HG02623 (cell line): ENCODE measurements around the gene DDA1.

Experiments
- ATAC-seq: cut with Tn5 transposase; IDR thresholded peaks from one replicate; pipeline ENCODE4 v1.9.1; 2021; ENCODE audit warnings: moderate library complexity; ENCODE audit not compliant: unreplicated experiment

DDA1 gene

DNA sequence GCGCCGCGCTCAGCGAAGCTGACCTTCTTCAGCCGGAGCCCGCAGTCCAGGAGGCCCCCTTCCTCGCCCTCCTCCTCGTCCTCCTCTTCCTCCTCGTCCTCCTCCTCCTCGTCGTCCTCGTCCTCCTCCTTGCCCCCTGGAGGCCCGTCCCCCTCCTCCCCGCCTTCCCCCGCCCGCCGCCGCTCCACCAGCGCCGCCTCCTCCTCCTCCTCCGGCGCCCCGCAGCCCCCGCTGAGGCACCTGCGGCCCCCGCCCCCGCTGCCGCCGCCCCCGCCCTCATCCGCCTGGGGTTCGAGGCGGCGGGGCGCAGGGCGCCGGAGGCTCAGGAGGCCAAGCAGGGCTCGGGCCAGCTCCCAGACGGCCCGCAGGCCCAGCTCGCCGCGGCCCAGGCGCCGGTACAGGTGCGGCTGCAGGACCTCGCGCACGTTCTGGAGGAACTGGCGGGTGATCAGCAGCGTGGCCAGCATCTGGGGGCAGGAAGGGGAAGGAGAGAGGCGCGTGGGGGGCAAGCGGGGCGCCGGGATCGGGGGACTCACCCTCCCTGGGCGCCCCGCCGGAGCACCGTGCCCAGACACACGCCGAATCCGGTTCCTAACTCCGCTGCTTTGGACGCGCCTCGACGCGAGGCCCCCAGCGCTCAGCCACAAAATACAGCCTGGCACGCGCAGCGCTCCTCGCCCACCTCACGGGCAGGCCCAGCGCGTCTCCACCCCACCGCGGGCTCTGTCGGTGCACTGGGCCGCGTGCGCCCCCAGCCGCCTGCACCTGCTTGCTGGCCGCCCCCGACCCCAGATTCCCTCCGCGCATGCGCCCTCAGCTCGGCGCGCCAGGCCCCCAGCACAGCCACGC lies 19.4 kb downstream of the DDA1 start:
- ATAC-seq, result no peak

DNA sequence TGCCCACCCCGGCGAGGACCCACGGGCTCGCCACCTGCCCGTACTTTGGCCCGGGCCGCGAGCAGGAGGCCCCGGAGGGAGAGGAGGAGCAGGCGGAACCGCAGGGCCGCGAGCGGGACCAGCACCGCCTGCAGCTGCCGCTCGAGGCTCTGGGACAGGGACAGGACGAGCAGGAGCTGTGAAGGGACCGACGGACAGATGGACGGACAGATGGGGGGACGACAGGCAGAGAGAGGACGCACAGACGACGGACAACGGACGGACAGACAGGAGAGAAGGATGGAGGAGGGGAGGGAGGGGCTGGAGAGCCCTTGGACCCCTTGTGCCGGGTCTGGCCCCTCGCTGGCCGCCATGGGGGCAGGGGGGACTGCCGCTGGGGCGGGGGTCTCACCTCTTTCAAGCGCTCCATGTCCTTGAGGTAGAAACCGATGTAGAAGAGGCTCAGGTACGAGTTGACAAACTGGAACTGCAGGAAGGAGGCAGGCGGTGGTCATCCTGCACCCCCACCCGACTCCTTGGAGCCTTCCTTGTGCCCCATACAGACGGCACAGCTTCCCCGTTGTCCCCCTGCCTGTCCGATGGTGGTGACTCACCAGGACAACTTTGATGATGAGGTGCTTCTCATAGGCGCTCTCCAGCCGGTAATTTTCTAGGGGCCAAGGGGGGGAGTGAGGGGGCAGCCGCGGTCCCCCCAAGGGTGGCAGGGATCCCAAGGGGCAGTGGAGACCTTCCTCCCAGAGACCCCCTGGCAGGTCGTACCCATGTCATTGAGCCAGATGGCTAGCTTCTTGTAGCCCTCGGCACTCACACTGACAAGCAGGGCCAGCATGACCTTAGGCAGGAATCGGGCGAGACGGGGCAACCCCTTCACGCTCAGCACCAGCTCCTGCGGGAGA lies 20.3 kb downstream of the DDA1 start:
- no peak for ATAC-seq

DNA sequence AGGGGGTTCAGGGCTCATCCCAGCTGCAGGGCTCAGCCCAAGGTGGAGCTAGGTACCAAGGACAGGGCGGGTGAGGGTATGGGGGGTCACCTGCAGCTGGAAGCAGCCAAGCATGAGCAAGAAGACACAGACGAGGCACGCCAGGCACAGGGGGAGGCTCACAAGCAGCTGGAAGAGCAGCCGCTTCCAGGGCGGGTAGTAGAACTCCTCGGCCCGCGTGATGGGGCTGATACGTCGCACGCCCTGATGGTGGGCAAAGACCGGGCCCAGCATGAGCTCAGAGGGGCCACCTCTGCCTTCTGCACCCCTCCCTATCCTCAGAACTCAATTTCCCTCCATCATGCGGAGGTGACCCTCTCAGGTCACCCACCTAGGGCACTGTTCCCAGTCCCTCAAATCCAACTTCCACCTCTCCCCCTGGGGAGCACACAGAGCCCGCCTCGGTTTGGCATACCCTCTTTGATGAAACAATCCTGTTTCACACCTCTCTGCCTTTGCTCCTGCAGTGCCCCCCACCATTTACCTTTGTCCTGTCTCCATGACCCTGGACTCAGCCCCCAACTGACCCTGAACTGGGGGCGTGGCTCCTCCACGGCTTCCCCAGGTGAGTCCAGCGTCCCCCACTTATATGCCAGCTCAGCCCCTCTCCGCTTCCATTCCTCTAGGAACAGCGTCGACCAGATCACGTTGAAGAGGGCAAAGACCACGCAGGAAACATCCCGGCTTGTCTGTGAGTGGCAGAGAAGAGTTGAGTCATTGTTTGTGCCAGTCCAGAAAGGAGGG lies 21.1 kb downstream of the DDA1 start:
- no peak for ATAC-seq

DNA sequence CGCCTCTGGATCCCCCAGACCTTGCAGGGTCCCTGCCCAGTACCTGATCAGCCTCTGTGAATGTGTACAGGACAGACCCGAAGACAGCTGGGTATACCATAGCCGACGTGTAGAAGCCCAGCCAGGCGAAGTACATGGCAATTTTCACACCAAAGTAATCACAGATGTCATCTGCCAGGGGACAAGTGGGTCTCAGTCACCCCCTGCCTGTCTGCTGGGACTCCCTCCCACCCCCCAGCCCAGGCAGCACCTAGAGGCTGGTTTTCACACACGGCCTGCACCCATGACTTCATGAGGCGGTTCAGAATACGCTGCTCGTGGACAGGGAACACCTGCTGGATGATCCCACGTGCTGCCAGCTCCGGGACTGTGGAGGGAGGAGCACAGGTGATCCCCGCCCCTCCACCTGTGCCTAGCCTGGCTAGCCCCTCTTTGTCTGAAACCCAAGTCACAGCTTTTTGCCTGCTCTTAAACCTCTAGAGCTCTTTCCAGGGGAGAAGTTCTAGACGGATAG lies 21.7 kb downstream of the DDA1 start:
- ATAC-seq, result no peak

DNA sequence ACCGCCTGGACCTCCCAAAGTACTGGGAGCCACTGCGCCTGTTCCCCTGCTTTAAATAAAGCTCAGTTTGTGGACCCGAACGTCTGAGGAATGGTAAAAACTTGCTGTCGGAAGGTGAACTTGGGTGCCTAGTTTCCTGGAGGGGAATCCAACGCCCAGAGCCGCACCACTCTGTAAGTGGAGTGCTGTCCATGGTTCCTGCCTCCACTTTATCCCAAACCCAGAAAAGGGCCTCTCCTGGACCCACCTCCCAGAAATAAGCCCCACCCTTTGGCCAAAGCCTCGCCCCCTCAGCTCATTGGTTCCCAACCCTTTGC lies 23.0 kb downstream of the DDA1 start:
- ATAC-seq, result no peak

DNA sequence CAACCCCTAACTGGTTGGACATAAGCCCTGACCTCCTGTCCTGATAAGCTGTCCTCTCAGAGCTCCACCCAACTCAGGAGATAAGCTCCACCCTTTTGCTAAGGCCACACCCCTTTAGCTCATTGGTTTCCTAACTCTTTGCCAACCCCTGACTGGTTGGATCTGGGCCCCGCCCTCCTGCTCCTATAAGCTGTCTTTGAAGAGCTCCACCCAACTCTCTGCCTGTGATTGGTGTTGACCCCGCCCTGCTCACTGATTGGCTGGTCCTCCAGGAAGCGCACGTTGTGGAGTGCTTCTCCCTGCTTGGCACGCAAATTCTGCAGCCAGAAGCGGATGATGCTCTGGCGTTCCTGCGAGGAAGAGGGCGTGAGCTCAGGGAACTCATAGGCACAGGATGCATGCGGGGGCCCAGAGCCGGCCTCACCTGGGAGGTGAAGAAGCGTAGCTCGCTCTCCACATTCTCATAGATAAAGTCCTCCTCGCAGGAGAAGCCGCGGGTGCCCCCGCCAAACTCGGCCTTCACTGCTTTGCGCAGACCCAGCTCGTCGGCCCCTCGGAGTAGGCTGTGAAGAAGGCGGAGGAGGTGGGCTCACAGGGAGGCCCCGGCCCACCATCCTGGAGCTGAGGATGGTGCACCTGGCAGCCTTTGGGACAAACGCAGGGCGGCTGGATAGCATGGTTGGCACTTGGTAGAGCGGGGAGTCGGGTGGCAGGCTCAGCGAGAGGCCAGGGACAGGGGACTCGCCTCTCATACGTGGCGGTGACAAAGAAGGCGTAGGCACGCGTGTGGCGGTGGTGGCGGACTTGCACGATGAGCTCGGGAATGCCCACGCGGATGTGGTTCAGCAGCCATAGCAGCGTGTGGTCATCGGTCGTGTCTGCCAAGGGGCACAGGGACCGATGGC lies 23.6 kb downstream of the DDA1 start:
- ATAC-seq, result no peak

DNA sequence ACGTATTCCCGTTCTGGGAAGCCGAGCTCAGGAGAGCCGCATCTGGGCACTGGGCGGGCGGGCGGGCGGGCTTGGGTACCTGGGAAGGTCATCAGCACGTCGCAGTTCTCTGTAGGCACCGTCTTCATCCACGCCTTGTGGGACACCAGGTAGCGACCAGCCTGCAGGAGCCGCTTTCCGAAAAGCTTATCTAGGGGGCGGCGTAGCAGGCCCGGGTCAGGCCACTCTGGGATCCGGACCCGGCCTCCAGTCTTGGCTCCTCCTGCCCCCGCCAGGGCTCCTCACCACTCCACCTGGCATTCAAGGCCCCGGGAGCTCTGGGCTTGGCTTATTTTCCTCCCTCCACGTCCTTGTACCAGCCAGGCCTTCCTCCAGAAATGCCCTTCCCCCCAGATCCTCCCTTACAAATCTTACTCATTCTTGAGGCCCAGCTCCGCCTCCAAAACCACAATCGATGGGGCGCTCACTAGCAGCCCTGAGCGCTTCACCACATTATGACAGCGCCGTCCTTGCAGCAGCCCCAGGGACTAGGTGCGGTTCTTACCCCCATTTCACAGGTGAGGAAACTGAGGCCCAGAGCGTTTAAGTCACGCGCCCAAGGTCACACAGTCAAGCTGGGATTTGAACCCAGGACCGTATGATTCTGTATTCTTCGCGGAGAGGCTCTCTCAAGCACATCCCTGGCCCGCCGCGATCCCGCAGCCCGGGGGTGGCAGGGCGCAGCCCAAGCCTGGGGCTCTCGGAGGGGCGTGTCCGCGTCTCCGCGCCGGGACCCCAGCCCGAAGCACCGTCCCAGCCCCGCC lies 24.4 kb downstream of the DDA1 start:
- ATAC-seq, result no peak

DNA sequence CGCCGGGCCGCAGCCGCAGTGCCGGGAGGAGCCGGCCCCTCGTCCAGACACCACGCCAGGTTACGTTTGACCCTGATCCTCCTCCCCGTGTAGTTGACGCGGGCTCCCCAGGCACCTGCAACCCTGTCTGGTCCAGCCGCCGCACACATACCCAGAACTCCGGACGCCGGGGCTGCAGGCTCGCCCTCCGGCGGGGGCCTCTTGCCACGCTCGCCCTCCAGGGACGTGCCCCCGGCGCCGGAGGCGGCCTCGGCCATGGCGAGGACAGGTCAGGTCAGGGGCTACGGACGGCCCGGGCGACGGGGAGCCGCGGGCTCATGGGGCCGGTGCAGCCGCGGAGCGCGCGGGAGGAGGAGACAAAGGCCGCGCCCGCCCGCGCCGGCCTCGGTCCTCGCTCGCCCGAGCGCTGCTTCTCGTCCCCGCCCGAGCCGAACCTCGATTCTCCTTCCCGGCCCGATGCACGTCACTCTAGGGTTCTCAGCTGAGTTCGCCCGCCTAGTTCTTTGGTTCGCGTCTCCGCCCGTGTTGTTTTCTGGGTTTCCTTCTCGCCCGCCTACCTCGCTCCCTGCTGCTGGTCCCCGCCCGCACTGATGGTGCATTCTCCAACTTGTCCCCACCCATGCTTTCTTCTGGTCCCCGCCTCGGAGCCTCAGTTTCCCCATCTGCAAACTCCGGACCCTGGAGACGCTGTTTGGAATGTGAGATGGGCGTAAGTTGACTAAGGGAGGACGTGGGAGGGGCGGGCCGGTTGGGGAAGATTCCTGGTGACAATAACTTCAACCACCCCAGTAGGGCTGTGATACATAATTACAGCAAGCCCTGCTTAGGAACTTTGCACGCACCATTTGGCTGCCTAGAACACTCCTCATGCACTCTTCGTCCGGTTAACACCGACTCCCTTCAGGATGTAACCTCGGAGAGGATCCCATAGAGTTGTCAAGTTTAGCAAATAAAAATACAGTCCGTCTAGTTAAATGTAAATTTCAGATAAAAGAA lies 25.3 kb downstream of the DDA1 start, which contains the start of gene ANO8:
Gene ANO8, minus strand, starts transcription at position 442 of the 996 bp plus-strand sequence. Its CDS starts 185 bp downstream, at position 257.
- ATAC-seq, result peak; percentile 35

DNA sequence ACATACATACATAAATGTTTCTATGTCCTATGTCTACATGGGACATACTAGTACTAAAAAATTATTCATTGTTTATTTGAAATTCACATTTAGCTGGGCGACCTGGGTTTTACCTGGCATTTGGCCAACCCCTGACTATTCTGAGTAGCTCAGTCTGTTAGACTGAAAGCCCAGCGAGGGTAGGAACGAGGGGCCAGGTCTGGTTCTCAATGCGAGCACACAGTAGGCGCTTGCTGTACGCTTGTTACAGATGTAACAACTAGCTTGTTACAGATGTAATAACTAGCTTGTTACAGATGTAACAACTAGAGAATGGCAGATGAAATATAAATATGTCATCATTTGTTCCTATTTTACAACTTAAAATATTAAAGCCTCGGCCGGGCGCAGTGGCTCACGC lies 26.2 kb downstream of the DDA1 start:
- ATAC-seq, result no peak

DNA sequence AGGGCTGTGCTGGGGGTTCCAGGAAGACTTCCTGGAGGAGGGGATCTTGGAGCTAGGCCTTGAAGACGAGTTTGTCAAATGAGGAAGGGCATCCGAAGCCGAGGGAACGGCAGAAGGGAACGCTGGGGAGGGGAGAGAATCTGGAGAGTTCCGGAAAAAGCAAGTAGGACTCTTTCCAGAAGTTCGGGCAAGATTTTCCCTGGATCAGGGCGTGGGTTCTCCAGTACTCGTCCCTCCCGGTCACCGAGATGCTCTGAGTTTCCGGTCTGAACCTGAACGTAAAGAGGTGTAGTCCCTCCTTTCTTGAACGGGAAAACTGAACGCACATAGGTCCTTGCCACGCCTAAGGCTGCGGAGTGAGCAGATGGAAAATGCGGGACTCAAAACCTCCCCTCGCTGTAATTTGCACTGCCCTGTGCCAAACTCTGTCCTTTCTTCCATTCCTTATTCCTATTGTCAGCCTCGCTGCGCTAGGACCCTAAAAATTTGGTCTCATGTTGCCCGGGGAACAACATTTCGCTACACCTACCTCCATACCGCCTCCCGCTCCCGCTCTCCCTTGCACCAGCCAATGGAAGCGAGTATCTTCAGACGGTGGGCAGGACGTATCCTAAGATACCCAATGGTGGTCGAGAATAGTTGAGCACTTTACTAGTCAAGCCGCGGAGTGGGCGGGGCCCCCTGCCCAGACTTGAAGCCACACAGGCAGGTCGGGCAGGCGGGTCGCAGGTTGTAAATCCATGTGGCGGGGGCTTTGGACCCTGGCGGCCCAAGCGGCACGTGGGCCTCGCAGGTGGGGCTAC lies 27.7 kb downstream of the DDA1 start, which contains the start of gene GTPBP3:
Gene GTPBP3, plus strand, starts transcription at position 682 of the 803 bp plus-strand sequence. Its CDS starts 59 bp downstream, at position 741.
- ATAC-seq, result peak; percentile 78

DNA sequence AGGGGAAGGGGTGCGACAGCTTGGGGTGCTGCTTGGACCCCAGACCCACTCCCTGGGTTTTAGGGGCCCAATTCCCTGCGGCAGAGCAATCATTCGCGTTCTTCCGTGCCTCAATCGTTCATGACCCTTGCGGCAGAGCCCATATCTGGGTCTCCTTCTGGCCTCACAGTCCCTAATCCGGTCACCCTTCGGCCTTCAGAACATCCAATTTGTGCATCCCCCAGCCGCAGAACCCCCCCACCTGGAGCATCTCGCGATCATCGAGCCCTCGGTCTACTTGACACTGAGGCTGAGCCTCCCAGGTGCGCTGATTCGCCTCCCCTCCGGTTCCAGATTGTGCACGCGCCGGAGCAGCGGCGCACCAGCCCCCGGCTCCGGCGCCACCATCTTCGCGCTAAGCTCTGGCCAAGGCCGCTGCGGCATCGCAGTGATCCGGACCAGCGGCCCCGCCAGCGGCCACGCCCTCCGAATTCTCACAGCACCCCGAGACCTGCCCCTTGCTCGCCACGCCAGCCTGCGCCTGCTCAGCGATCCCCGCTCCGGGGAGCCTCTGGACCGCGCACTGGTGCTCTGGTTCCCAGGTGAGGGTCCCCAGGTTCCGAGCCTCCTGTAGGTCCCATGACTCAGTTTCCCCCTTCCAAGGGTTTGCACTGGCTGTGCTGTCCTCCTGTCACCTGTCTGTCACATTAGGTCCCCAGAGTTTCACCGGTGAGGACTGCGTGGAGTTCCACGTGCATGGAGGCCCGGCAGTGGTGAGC lies 28.5 kb downstream of the DDA1 start:
- no peak for ATAC-seq

DNA sequence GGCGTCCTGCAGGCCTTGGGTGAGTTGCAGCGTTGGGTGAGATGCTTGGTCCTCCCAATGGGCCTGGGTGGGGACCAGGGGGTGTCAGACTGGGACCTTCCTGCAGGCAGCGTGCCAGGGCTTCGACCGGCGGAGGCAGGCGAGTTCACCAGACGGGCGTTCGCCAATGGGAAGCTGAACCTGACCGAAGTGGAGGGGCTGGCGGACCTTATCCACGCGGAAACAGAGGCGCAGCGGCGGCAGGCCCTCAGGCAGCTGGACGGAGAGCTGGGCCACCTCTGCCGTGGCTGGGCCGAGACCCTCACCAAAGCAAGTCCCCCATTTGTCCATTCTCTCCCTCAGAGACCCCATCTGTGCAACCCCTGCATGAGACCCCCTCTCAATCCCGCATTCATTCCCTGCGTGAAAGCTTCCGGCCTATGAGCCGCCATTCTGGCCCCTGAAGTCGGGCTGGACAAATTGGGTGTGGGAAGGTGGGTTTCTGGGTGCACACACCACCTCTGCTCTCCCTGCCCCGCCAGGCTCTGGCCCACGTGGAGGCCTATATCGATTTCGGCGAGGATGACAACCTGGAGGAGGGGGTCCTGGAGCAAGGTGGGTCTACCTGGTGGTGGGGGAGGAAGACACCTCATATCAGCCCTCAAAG lies 29.2 kb downstream of the DDA1 start:
- ATAC-seq, result no peak

DNA sequence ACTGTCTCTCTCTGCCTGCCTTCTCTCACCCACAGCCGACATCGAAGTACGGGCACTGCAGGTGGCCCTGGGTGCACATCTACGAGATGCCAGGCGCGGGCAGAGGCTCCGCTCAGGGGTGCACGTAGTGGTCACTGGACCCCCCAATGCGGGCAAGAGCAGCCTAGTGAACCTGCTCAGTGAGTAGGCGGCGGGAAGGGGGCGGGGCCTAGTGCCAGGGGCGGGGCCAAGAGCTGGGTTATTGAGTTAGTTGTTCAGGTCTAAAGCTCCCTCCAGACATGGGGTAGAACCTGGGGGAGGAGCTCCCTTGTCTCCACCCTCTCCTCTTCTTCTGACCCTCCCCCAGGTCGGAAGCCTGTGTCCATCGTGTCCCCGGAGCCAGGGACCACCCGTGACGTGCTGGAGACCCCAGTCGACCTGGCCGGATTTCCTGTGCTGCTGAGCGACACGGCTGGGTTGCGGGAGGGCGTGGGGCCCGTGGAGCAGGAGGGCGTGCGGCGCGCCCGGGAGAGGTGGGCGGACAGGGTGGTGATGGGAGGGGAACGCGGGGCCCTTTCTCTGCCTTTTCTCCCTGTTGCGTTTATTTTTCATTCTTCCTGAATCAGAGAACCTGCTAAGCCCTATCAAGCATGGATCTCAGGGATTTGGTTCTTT lies 29.9 kb downstream of the DDA1 start:
- ATAC-seq, result no peak

DNA sequence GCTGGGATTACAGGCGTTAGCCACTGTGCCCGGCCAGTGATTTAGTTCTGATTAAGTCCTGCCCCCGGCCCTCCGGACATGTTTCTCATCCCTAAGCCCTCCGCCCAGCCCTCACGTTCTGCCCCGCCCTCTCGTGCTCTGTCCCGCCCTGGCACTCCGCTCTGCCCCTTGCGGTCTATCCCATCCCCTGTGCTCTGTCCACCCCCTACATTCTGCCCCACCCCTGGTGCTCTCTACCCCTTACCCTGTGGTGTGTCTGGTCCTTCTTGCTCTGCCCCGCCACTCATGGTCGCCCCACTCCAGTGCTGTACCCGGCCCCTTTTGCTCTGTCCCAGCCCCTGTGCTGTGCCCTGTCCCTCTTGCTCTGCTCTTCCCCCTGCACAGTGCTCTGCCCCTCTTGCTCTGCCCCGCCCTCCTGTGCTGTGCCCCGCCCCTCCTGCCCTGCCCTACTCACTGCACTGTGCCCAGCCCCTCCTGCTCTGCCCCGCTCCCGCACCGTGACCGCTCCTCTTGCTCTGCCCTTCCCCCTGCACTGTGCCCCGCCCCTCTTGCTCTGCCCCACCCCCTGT lies 31.0 kb downstream of the DDA1 start:
- ATAC-seq, result no peak

DNA sequence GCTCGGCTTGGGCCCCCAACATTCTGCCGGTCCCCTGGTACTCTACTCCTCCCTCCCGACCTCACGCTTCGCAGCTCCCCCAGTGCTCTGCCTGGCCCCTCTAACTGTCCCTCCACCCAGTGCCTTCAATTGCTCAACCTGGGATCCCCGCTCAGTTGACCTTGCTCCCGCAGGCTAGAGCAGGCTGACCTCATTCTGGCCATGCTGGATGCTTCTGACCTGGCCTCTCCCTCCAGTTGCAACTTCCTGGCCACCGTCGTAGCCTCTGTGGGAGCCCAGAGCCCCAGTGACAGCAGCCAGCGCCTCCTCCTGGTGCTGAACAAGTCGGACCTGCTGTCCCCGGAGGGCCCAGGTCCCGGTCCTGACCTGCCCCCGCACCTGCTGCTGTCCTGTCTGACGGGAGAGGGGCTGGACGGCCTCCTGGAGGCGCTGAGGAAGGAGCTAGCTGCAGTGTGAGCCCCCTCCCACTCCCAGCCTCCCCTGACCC lies 31.6 kb downstream of the DDA1 start:
- no peak for ATAC-seq
